ENCODE data around the gene HOXA10. TPM values are rescaled to one million over a fixed set of nuclear protein-coding genes. Genes with fewer than 3 reads are reported as not detected.
A peak's percentile ranks its signal among the peaks of the same experiment; 100 is the strongest.

Gene HOXA10
- polyA plus RNA-seq, 3 donors = 0.09 to 3.2 (median 0.33) TPM

DNA sequence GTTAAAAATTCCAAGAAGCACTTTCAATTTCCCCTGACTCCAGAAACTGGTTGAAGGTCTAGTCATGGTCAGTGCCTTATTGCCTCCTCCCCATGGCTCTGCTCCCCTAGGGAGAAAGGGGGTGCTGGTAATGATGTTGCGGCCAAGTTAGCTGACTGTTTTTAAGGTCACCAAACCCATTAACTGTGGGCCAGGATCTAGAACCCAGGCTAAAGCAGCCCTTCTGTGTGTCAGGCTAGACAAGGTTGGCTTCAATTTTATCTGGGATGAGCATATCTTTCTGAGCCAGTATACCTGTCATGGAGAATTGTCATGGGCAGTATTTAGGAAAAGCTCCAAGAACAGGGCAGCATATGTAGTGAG is 36.9 kb upstream of the HOXA10 start:
- no peak overlapping the region for H3K27ac ChIP-seq (ENCODE audit: low read depth in 1 of 2, low read length in 2 of 2)
- no peak for DNase-seq
- H3K4me3 Mint-ChIP-seq = peak overlapping the region in 1 of 2 donors; percentile 89
- H4K20me1 ChIP-seq (ENCODE audit: insufficient read depth, low read length) = no peaks in the 10 kb centered on the region
- TF ChIP-seq CTCF (IDR thresholded peaks at IDR 0.05) = no peak
- peaks cover 4 to 5% of the 10 kb centered on the region in 2 donors for H3K36me3 Mint-ChIP-seq
- peaks cover 99 to 100% of the 10 kb centered on the region in 2 donors for H3K27me3 ChIP-seq (ENCODE audit: control insufficient read depth in 2 of 2, insufficient read depth in 2 of 2, low read length in 2 of 2)
- peaks cover 6 to 11% of the 10 kb centered on the region in 2 donors for H3K4me1 ChIP-seq (ENCODE audit: control insufficient read depth in 1 of 2, insufficient read depth in 2 of 2, low read length in 2 of 2)
- H3K27me3 Mint-ChIP-seq (ENCODE audit: low read depth in 3 of 3) = peaks cover 98 to 100% (median 98%) of the 10 kb centered on the region in 3 donors
- H3K27ac Mint-ChIP-seq = no peak overlapping the region
- no peak overlapping the region for H3K4me2 ChIP-seq (replicated peaks; ENCODE audit: extremely low read depth, low read length, poor library complexity, severe bottlenecking)
- peaks cover 4 to 8% of the 10 kb centered on the region in 2 donors for H3K9me3 ChIP-seq (replicated peaks in 1 of 2; ENCODE audit: control insufficient read depth in 1 of 2, insufficient read depth in 1 of 2, low read length in 2 of 2)
- WGBS (ENCODE audit: insufficient coverage) = no CpG with 5 or more reads among the region's 1 CpG
- no peak overlapping the region for H3K4me3 ChIP-seq (replicated peaks in 1 of 3; ENCODE audit: low read depth in 2 of 3, low read length in 3 of 3)
- H3K9ac ChIP-seq (ENCODE audit: insufficient read depth, low read length, poor library complexity, severe bottlenecking) = no peak overlapping the region
- intact Hi-C loops (cut with micrococcal nuclease) = loop anchor here in 1 of 2 donors (10.0 kb wide), 1 partner anchor 714 kb away; no protein-coding TSS in a partner anchor
- no peak overlapping the region for H2AFZ ChIP-seq (ENCODE audit: insufficient read depth, low read depth, low read length, poor library complexity, severe bottlenecking)
- H3K4me1 Mint-ChIP-seq = peaks cover 17% of the 10 kb centered on the region
- no peaks in the 10 kb centered on the region for H3K36me3 ChIP-seq (replicated peaks in 1 of 2; ENCODE audit: control insufficient read depth in 1 of 2, insufficient read depth in 2 of 2, low read length in 2 of 2)
- peaks cover 0 to 28% (median 5%) of the 10 kb centered on the region in 7 donors for H3K9me3 Mint-ChIP-seq
- H3K79me2 ChIP-seq (ENCODE audit: insufficient read depth, low read length) = no peaks in the 10 kb centered on the region

GRCh38 chr7:27210441-27211083 is 36.4 kb upstream of the HOXA10 start:
- H3K27ac Mint-ChIP-seq = no peak overlapping the region
- peak in 2 of 3 donors; percentile 40 to 57 for DNase-seq

More at GRCh38 chr7:27210441-27211083, 36.4 kb upstream of the HOXA10 start:
- Mint-ChIP-seq H3K4me1 (peaks cover 20% of the 10 kb centered on the region), H3K9me3 (peaks cover 0 to 32% (median 8%) of the 10 kb centered on the region in 7 donors), H3K36me3 (peaks cover 5 to 8% of the 10 kb centered on the region in 2 donors), H3K27me3 (ENCODE audit: low read depth in 3 of 3) (peaks cover 98 to 100% (median 99%) of the 10 kb centered on the region in 3 donors), H3K4me3 (peak overlapping the region; percentile 58 to 89)
- Histone ChIP-seq H3K79me2 (ENCODE audit: insufficient read depth, low read length) (no peaks in the 10 kb centered on the region), H3K4me1 (ENCODE audit: control insufficient read depth in 1 of 2, insufficient read depth in 2 of 2, low read length in 2 of 2) (peaks cover 6 to 11% of the 10 kb centered on the region in 2 donors), H3K27ac (ENCODE audit: low read depth in 1 of 2, low read length in 2 of 2) (no peak overlapping the region), H2AFZ (ENCODE audit: insufficient read depth, low read depth, low read length, poor library complexity, severe bottlenecking) (no peak overlapping the region), H3K9ac (ENCODE audit: insufficient read depth, low read length, poor library complexity, severe bottlenecking) (no peak overlapping the region), H3K27me3 (ENCODE audit: control insufficient read depth in 2 of 2, insufficient read depth in 2 of 2, low read length in 2 of 2) (peaks cover 99 to 100% of the 10 kb centered on the region in 2 donors), H3K4me3 (replicated peaks in 1 of 3; ENCODE audit: low read depth in 2 of 3, low read length in 3 of 3) (peak overlapping the region in 1 of 3 experiments; percentile 39), H3K4me2 (replicated peaks; ENCODE audit: extremely low read depth, low read length, poor library complexity, severe bottlenecking) (peak overlapping the region; percentile 57), H3K36me3 (replicated peaks in 1 of 2; ENCODE audit: control insufficient read depth in 1 of 2, insufficient read depth in 2 of 2, low read length in 2 of 2) (no peaks in the 10 kb centered on the region), H4K20me1 (ENCODE audit: insufficient read depth, low read length) (no peaks in the 10 kb centered on the region), H3K9me3 (replicated peaks in 1 of 2; ENCODE audit: control insufficient read depth in 1 of 2, insufficient read depth in 1 of 2, low read length in 2 of 2) (peaks cover 4 to 13% of the 10 kb centered on the region in 2 donors)
- intact Hi-C loops (cut with micrococcal nuclease) = loop anchor here in 1 of 2 donors (10.0 kb wide), 1 partner anchor 714 kb away; no protein-coding TSS in a partner anchor
- peak; percentile 92 for TF ChIP-seq CTCF (IDR thresholded peaks at IDR 0.05)
- 8% methylated on average over 29 of the region's 32 CpGs for WGBS (ENCODE audit: insufficient coverage)

Data from CD14-positive monocyte (primary cell).